Bronchial epithelial cell (primary cell): ENCODE measurements around the gene DHRS1. TPM values are rescaled to one million over a fixed set of nuclear protein-coding genes. Genes with fewer than 3 reads are reported as not detected.

Source experiments
- DNase-seq: peaks from one replicate; pipeline ENCODE4 v3.0.0-alpha.2; 2010; ENCODE audit warnings: low read depth
- FAIRE-seq: peaks from 2 replicates; lab custom pipeline; 2011; peaks lifted over from hg19 to GRCh38; lab: Jason Lieb, UNC
- H3K27me3 ChIP-seq: 2 replicates; pipeline ENCODE4 v1.5.1; 2011; ENCODE audit warnings: low read length; ENCODE audit not compliant: control insufficient read depth, insufficient read depth
- H3K36me3 ChIP-seq: 2 replicates; pipeline ENCODE4 v1.5.1; 2011; ENCODE audit warnings: low read length; ENCODE audit not compliant: control insufficient read depth, insufficient read depth
- H3K4me3 ChIP-seq: 2 replicates; pipeline ENCODE4 v1.5.1; 2011; ENCODE audit warnings: mild to moderate bottlenecking, low read depth, low read length, control low read depth
- total RNA-seq: library from RNA; depleted of rRNA; stranded (reverse); fragments of >200 nt; gene quantifications from 2 replicates; pipeline ENCODE4 v1.2.1, GENCODE V29; 2014
- TF ChIP-seq, protein P1 (sequence below): IDR thresholded peaks from 2 replicates; pipeline ENCODE4 v1.5.1; 2011; ENCODE audit warnings: mild to moderate bottlenecking, moderate library complexity, low read length, control low read depth, inconsistent platforms; ENCODE audit not compliant: insufficient read depth, severe bottlenecking

Gene DHRS1
- total RNA-seq, 1 donor from 2014 or later, result 16.6 TPM

GRCh38 chr14:24312736-24313507, 13.3 kb upstream of the DHRS1 start:
- no peak overlapping the region for H3K4me3 ChIP-seq
- peaks cover 2% of the 10 kb centered on the region for H3K36me3 ChIP-seq
- TF ChIP-seq, protein P1, sequence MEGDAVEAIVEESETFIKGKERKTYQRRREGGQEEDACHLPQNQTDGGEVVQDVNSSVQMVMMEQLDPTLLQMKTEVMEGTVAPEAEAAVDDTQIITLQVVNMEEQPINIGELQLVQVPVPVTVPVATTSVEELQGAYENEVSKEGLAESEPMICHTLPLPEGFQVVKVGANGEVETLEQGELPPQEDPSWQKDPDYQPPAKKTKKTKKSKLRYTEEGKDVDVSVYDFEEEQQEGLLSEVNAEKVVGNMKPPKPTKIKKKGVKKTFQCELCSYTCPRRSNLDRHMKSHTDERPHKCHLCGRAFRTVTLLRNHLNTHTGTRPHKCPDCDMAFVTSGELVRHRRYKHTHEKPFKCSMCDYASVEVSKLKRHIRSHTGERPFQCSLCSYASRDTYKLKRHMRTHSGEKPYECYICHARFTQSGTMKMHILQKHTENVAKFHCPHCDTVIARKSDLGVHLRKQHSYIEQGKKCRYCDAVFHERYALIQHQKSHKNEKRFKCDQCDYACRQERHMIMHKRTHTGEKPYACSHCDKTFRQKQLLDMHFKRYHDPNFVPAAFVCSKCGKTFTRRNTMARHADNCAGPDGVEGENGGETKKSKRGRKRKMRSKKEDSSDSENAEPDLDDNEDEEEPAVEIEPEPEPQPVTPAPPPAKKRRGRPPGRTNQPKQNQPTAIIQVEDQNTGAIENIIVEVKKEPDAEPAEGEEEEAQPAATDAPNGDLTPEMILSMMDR, result no peak
- H3K27me3 ChIP-seq, result no peaks in the 10 kb centered on the region
- DNase-seq (no peak), FAIRE-seq (no peak)

DNA sequence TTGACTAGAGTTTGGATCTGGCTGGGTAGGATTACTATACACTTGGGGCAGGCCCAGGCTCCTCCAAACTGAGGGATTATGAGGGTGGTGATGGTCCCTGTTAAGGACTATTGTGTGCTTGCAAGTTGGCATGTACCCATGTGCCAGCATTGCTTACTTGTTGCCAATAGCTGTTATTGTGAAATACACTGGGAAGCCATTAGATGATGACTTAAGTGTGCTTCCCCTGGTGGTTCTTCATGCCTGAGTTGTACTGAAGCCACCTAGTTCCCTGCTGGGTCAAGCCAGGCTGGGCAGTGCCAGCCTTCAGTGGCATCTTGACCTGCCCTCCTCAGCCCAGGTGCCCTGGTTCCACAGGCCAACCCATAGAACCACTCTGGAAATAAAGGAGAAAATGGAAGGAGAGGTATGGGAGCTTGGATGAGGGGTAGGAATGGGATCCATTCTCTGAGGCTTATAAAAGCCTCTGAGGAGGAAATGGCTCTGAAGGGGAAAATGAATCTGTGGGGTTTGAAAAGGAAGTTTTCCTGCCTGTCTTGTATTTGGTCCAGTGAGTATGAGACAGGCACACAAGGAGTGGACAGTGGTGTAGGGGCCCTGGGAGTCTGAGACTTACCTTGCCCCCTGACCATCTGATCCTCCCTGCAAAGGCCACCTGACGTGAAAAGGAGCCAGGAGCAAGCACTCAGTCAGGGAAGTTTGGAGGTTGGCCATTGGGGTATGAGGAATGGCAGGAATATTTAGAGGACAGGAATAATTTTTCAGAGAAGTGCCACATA, 12.4 kb upstream of the DHRS1 start:
- DNase-seq, result peak; percentile 52
- FAIRE-seq, result no peak
- H3K4me3 ChIP-seq, result no peak overlapping the region

GRCh38 chr14:24310646-24311604, 11.3 kb upstream of the DHRS1 start, which contains the start of gene LTB4R:
Gene LTB4R (plus strand): TSS chr14:24311502. CDS start chr14:24315652, 4,150 bp downstream.
- TF ChIP-seq, protein P1, result peak; percentile 17
- FAIRE-seq (no peak), DNase-seq (peak; percentile 59)
- peak within 1 kb of the TSS; percentile 28 for H3K4me3 ChIP-seq
- H3K36me3 ChIP-seq, result peaks cover 8% of the 10 kb centered on the region
- H3K27me3 ChIP-seq, result no peaks in the 10 kb centered on the region

More for the DNA sequence above, 12.4 kb upstream of the DHRS1 start:
- peaks cover 2% of the 10 kb centered on the region for H3K36me3 ChIP-seq
- TF ChIP-seq, protein P1, result peak; percentile 10
- no peaks in the 10 kb centered on the region for H3K27me3 ChIP-seq

DNA sequence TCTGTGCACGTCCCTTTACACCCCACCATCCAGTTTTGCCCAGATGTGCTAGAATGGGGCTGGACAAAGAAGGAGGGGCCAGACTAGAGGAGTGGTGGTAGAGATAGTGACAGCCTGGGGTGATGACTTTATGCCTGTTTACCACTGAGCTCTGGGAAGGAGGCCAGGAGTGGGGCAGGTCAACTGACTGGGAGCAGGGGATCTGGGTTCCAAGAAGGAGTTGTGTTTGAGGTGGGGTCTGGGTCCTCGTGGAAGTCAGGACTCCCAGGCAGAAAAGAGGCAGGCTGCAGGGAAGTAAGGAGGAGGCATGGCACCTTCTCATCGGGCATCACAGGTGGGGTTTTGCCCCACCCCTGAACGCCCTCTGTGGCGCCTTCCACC, 10.7 kb upstream of the DHRS1 start:
- no peak for FAIRE-seq
- H3K4me3 ChIP-seq, result peak overlapping the region; percentile 28
- TF ChIP-seq, protein P1, result no peak

DNA sequence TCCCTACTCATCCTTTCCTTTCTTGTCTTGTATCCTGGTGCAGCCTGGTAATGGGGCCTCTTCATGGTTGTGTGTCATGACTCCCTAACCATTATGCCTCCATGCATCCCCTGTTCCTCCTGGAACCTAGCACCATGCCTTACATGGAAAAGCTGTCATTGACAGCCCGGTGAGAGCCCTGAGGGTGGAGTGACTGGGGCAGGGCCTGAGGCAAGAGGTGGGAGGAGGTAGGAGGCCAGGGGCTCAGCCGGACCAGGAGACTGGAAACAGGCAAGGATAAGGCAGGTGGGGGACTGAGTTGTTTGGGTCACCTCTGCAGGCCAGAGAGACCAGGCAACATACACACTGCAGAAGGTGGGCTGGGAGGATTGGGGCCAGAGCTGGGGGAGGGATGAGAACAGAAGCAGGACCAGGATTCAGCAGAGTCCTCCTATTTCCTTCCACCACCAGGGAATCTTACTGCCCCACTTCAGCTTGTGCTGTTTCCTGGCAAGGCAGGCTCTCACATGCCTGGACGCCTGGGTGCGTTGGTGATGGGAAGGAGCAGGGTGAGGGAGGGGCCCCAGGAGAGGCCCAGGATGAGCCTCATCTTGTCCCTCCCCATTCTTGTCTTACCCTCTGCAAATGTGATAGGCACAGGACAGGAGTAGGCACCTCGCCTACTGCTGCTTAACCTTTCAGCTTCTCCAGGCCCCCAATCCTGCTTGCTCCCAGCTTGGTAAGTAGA, 10.1 kb upstream of the DHRS1 start, which contains the start of gene LTB4R2:
Gene LTB4R2 (plus strand): TSS at position 603 of the 727 bp plus-strand sequence. CDS start 525 bp downstream, outside the sequence.
- peak; percentile 82 for DNase-seq
- no peaks in the 10 kb centered on the region for H3K27me3 ChIP-seq
- peak; percentile 99 for FAIRE-seq
- H3K36me3 ChIP-seq, result peaks cover 16% of the 10 kb centered on the region
- TF ChIP-seq, protein P1, result no peak
- H3K4me3 ChIP-seq, result peak within 1 kb of the TSS; percentile 28

More for the DNA sequence above, 10.7 kb upstream of the DHRS1 start:
- Histone ChIP-seq H3K36me3 (peaks cover 13% of the 10 kb centered on the region), H3K27me3 (no peaks in the 10 kb centered on the region)
- DNase-seq, result no peak
